Upper lobe of left lung (tissue), 4 donors: ENCODE measurements around the gene ITPR1.

Experiments
- CTCF ChIP-seq, 6 experiments: fragments of 450-650 bp in 4 of 6; fragments of 200-600 bp in 2 of 6; sonication (generic) in 2 of 6; IDR thresholded peaks; one replicate each; pipeline ENCODE4 v1.5.1; 2016 to 2019; ENCODE audit warnings: antibody characterized with exemption in 6 of 6
- EP300 ChIP-seq, 4 donors: sonication (generic); formaldehyde crosslinking; IDR thresholded peaks; one replicate each; pipeline ENCODE4 v1.5.1; 2017; ENCODE audit warnings: antibody characterized with exemption in 4 of 4, control low read depth in 2 of 4
- POLR2A ChIP-seq, 4 donors: fragments of 450-650 bp; IDR thresholded peaks; one replicate each; pipeline ENCODE4 v1.5.1; 2016 to 2017; ENCODE audit warnings: antibody characterized with exemption in 4 of 4, mild to moderate bottlenecking in 2 of 4
- POLR2AphosphoS5 ChIP-seq, 2 donors: sonication (generic); formaldehyde crosslinking; IDR thresholded peaks; one replicate each; pipeline ENCODE4 v1.5.1; 2017; ENCODE audit warnings: antibody characterized with exemption in 2 of 2

- TF ChIP-seq CTCF (IDR thresholded peaks at IDR 0.05): no peak
- TF ChIP-seq POLR2A (IDR thresholded peaks at IDR 0.05): no peak
- no peak for TF ChIP-seq POLR2AphosphoS5 (IDR thresholded peaks at IDR 0.05)
- TF ChIP-seq EP300 (IDR thresholded peaks at IDR 0.05): no peak
Measured at GRCh38 chr3:4759689-4760312, 266.7 kb downstream of the ITPR1 start.
